Body of pancreas (tissue), 4 donors: Measurements from ENCODE around the gene TMC7. TPM values are rescaled to one million over a fixed set of nuclear protein-coding genes. Genes with fewer than 3 reads are reported as not detected.
"Not testable (repeated sequence)": the region's sequence is repeated elsewhere in the genome, so short reads cannot be mapped to it uniquely, and the experiment has no call there.

Source experiments
- ATAC-seq: fragments of 150-250 bp; one replicate; pipeline ENCODE4 v1.9.1; 2016
- DNase-seq, 4 donors: peaks; one replicate each; pipeline ENCODE4 v3.0.0-alpha.2; 2019
- H3K27ac ChIP-seq, 4 donors: fragments of 200-600 bp; sonication (generic); 1 replicate in 3 of 4; 2 replicates in 1 of 4; pipeline versions ENCODE4 v1.5.1 to v1.6.1; 2016 to 2019; ENCODE audit warnings: mild to moderate bottlenecking in 1 of 4, mixed read lengths in 1 of 4, moderate library complexity in 1 of 4
- H3K27me3 ChIP-seq, 2 donors: fragments of 200-600 bp; sonication (generic); one replicate each; pipeline ENCODE4 v1.6.0; 2016; ENCODE audit warnings: mild to moderate bottlenecking in 1 of 2
- H3K36me3 ChIP-seq, 2 donors: fragments of 200-600 bp; sonication (generic); replicated peaks in 1 of 2; 2 replicates each; pipeline ENCODE4 v1.5.1; 2016; ENCODE audit warnings: low read depth in 2 of 2; ENCODE audit not compliant: insufficient read depth in 1 of 2
- H3K4me1 ChIP-seq: fragments of 200-600 bp; sonication (generic); one replicate; pipeline ENCODE4 v1.6.0; 2016
- H3K4me3 ChIP-seq, 2 donors: fragments of 200-600 bp; sonication (generic); 1 replicate in 1 of 2; 2 replicates in 1 of 2; pipeline ENCODE4 v1.5.1; 2016 to 2019
- H3K9me3 ChIP-seq, 3 donors: fragments of 200-600 bp; sonication (generic); 1 replicate in 2 of 3; 2 replicates in 1 of 3; pipeline ENCODE4 v1.5.1; 2016
- POLR2A ChIP-seq, 3 donors: fragments of 450-650 bp; IDR thresholded peaks; one replicate each; pipeline ENCODE4 v1.6.1; 2016; ENCODE audit warnings: antibody characterized with exemption in 3 of 3, mild to moderate bottlenecking in 2 of 3
- WGBS, 2 donors: methylation state at CpG; one replicate each; pipeline ENCODE4 v1.1.5; 2017; 5-methylcytosine and 5-hydroxymethylcytosine counted together
- intact Hi-C: fragments of 100-400 bp; cut with DNase I; formaldehyde crosslinking; loops from one replicate; pipeline ENCODE4 v1.15.1; 2023
- total RNA-seq, 2 donors: library from RNA; depleted of rRNA; stranded (reverse); fragments of >200 nt; gene quantifications; one replicate each; pipeline ENCODE4 v1.1.0, GENCODE V29; 2016
- TF ChIP-seq, protein P1 (sequence below), 7 experiments: fragments of 450-650 bp in 4 of 7; fragments of 200-600 bp in 3 of 7; sonication (generic) in 3 of 7; IDR thresholded peaks; one replicate each; pipeline ENCODE4 v1.5.1; 2016 to 2019; ENCODE audit warnings: antibody characterized with exemption in 7 of 7

Gene TMC7
- total RNA-seq, 2 donors from 2014 or later = 0.33 to 0.78 TPM

DNA sequence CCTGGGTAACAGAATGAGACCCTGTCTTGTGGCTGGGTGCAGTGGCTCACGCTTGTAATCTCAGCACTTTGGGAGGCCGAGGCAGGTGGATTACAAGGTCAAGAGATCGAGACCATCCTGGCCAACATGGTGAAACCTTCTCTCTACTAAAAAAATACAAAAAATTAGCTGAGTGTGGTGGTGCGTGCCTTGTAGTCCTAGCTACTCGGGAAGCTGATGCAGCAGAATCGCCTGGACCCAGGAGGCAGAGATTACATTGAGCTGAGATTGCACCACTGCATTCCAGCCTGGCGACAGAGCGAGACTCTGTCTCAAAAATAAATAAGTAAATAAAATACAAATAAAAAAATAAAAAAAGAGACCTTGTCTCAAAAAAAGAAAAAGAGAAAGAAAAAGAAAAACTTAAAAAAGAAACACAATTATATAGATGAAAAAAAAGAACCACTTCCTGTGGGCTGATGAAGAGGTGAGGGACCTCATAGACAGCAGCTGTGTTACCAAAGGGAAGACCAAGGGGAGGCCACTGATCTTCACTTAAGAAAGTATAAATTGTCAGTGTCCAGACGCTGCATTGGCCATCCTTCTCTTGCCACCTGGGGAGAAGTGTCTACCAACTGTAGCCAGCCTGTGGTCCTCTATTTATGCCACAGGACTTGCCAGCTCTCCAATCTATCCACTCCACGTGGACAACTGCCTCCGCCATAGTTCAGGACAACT, 33.1 kb upstream of the TMC7 start:
- H3K27ac ChIP-seq = no peak overlapping the region
- TF ChIP-seq POLR2A (IDR thresholded peaks at IDR 0.05) = no peak
- TF ChIP-seq, protein P1, sequence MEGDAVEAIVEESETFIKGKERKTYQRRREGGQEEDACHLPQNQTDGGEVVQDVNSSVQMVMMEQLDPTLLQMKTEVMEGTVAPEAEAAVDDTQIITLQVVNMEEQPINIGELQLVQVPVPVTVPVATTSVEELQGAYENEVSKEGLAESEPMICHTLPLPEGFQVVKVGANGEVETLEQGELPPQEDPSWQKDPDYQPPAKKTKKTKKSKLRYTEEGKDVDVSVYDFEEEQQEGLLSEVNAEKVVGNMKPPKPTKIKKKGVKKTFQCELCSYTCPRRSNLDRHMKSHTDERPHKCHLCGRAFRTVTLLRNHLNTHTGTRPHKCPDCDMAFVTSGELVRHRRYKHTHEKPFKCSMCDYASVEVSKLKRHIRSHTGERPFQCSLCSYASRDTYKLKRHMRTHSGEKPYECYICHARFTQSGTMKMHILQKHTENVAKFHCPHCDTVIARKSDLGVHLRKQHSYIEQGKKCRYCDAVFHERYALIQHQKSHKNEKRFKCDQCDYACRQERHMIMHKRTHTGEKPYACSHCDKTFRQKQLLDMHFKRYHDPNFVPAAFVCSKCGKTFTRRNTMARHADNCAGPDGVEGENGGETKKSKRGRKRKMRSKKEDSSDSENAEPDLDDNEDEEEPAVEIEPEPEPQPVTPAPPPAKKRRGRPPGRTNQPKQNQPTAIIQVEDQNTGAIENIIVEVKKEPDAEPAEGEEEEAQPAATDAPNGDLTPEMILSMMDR (IDR thresholded peaks at IDR 0.05) = no peak
- no peak for DNase-seq
- H3K4me3 ChIP-seq = no peak overlapping the region
- no peaks in the 10 kb centered on the region for H3K9me3 ChIP-seq
- 70 to 86% methylated on average over 10 to 11 of the region's 11 CpGs for WGBS, 2 donors
- no peaks in the 10 kb centered on the region for H3K36me3 ChIP-seq
- no peak for ATAC-seq
- intact Hi-C loops = no loop called here
- no peaks in the 10 kb centered on the region for H3K27me3 ChIP-seq
- H3K4me1 ChIP-seq = peaks cover 3% of the 10 kb centered on the region

DNA sequence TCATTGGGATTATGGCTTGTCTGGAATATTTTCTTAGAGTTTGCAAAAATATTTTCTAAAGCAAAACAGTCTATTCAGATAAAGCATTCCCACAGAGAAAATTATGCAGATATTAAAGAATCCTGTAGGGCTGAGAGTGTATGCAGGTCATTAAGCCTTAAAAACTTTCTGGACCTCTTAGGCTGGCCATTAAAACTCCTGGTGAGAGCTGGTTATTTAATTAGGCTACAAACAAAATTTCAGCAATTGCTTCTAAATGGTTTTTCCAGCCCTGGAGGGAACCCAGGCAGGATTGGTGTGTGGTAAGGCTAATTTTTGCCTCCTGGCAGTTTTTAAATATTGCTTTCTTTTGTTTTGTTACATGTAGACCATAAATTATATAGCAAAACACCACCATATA, 30.2 kb upstream of the TMC7 start:
- Histone ChIP-seq H3K36me3 (no peaks in the 10 kb centered on the region), H3K9me3 (no peaks in the 10 kb centered on the region), H3K4me1 (no peaks in the 10 kb centered on the region), H3K4me3 (no peak overlapping the region), H3K27me3 (no peaks in the 10 kb centered on the region), H3K27ac (no peak overlapping the region)
- ATAC-seq = no peak
- no peak for TF ChIP-seq POLR2A (IDR thresholded peaks at IDR 0.05)
- TF ChIP-seq, protein P1 (IDR thresholded peaks at IDR 0.05) = no peak
- DNase-seq = no peak
- intact Hi-C loops = no loop called here

DNA sequence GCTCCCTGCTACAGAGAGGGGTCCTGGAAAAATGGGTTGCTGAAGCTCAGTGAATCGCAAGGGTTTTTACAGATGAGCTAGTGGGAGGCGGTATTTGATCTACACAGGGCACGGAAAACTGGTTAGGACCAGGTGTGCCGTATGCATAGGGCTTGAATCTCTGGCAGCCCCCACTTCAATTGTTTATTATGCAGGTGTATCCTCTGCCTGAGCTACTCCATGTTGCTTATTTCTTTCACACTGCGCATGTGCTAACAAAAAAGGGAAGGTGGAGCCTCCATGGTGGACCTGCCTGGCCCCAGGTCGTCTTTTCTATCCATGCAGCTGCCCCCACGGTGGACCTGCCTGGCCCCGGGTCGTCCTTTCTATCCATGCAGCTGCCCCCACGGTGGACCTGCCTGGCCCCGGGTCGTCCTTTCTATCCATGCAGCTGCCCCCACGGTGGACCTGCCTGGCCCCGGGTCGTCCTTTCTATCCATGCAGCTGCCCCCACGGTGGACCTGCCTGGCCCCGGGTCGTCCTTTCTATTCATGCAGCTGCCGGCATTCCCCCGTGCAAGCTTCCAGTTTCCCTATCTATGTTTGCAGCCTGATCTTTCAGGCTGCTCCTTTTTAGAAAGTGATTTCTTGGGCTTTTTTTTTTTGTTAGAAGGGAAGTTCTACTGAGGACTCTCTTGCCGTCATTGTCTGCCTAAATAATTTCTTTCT, 27.7 kb upstream of the TMC7 start:
- H3K9me3 ChIP-seq, ATAC-seq, H3K4me3 ChIP-seq, H3K27ac ChIP-seq, H3K36me3 ChIP-seq, intact Hi-C loops, H3K27me3 ChIP-seq, H3K4me1 ChIP-seq: not testable (repeated sequence)
- peak in 2 of 4 donors; percentile 6 to 13 for DNase-seq
- 37 to 47% methylated on average over 13 to 19 of the region's 21 CpGs for WGBS, 2 donors

DNA sequence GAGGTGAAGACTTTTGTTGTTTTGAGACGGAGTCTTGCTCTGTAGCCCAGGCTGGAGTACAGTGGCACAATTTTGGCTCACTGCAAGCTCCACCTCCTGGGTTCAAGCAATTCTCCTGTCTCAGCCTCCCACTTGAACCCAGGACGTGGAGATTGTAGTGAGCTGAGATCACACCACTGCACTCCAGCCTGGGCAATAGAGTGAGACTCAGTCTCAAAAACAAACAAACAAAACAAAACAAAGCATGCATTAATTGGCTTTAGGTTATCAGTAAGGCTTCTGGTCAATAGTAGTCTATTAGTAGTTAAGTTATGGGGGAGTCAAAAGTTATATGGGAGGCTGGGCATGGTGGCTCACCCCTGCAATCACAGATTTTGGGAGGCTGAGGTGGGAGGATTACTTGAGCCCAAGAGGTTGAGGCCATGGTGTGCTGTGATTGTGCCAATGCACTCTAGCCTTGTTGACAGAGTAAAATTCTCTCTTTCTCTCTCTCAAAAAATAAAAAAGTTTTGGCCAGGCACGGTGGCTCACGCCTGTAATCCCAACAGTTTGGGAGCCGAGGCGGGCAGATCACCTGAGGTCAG, 27.0 kb upstream of the TMC7 start:
- ATAC-seq, H3K27ac ChIP-seq, H3K4me3 ChIP-seq, DNase-seq, H3K4me1 ChIP-seq, H3K27me3 ChIP-seq, intact Hi-C loops, H3K9me3 ChIP-seq, H3K36me3 ChIP-seq: not testable (repeated sequence)
- 65 to 68% methylated on average over 6 of the region's 6 CpGs for WGBS, 2 donors

DNA sequence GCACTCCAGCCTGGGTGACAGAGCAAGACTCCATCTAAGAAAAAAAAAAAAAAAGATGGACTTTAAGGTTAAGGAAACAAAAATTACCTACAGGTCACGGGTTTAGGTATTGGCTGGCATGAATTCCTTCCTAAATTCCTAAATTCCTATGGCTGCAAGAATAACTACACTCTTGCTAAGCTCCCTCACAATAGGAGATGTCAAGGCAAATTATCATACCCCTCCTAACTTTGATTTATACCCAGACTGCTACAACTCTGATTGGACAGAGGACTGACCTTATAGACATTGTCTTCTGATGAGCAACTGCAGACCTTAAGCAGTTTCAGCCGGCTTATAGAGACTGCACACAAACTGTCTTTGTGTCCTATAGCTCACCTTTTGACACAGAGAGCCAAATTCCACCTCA, 25.1 kb upstream of the TMC7 start:
- no peak for ATAC-seq
- intact Hi-C loops = no loop called here
- TF ChIP-seq, protein P1 (IDR thresholded peaks at IDR 0.05) = no peak
- TF ChIP-seq POLR2A (IDR thresholded peaks at IDR 0.05) = no peak
- no peaks in the 10 kb centered on the region for H3K9me3 ChIP-seq
- 74 to 78% methylated on average over 2 of the region's 2 CpGs for WGBS, 2 donors
- no peaks in the 10 kb centered on the region for H3K36me3 ChIP-seq
- DNase-seq = no peak
- H3K27ac ChIP-seq = no peak overlapping the region
- H3K4me3 ChIP-seq = no peak overlapping the region
- no peaks in the 10 kb centered on the region for H3K4me1 ChIP-seq
- H3K27me3 ChIP-seq = no peaks in the 10 kb centered on the region
